Measurements from ENCODE around the gene ZFAND3.
A peak's percentile ranks its signal among the peaks of the same experiment; 100 is the strongest.

ZFAND3 gene

DNA sequence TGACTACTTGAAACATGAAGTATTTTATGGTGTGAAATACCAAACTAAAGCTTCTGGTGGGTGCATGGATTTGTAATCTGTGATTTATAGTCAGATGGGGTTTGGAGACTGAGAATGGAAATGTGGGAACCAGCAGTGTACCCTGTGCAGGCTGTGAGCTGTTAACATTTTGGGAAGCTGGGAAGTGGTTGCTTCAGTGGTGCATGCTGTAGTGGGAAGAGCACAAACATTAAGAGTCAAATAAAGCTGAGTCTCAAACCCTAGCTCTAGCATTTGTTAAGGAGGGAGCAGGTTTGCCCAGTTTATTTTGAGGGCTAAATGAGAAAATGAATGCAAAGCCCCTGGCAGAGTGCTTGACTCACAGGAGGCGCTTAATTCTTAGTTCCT, 235.7 kb downstream of the ZFAND3 start:
- no peak for DNase-seq

DNA sequence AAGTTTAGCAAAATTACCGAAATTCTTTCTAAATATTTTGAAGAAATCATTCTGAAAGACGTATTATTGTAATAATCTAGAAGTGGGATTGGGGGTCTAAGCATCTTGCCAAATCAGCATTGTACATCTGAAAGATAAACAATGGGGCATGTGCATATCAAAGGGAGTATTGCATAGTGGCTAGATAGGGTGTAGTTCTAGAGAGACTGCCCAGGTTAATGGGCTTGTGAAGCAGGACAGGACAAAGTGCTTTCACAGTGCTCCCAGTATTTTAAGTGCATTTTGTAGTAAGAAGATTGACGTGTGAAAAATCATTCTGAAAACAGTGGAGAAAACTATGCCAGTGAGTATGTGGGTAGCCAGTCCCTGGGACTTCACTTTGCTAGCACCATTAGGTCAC, 236.8 kb downstream of the ZFAND3 start:
- no peak for DNase-seq

DNA sequence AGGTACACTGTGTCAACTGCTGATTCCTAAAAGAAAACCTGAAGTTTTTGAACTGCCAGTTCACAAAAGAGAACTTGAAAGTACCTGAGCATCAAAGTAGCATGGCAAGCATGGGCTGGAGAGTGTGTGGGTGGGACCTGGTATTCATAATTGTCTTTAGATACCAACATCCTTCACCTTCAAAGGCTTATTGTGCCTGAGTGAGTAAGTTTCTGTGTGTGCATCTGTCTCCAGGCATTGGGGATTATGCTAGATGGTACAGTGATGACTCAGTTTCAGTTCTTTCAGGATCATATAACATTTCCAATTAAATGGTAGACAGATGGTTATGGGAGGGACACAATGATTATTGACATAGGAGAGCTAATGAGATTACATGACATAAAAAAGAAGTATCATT, 238.5 kb downstream of the ZFAND3 start:
- DNase-seq = peak; percentile 61

DNA sequence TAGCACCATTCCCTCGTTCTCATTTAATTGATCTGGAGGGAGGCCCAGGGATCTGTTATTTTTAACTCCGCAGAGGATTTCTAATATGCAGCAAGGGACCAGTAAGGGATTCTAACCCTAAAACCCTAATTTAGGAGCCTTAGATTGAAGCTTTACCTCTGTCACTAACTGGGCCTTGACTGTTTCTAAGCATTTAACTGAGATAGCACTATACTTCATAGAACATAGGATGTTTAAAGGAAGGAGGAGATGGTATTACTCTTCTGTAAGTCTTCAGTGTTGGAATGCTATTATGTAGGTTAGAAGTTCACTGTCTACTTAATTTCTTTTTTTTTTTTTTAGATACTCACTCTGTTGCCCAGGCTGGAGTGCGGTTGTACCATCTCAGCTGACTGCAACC, 242.5 kb downstream of the ZFAND3 start:
- DNase-seq = no peak

DNA sequence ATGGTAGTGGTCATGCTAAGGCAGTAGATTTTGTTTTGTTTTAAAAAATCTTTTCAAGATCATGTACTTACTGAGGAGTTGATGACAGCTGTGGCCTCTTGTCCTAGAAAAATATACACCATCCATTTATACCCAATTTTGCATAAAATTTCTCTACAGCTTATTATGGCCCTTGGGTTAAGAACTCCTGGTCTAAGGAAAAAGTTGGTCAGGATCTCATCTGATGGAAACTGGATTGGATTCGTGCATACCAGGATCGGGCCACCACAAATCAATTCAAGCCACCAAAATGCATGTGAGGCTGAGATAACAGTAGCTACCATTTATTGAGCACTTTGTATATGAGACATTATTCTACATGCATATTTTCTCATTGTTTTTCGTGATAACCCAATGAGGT, 244.4 kb downstream of the ZFAND3 start:
- DNase-seq = no peak

DNA sequence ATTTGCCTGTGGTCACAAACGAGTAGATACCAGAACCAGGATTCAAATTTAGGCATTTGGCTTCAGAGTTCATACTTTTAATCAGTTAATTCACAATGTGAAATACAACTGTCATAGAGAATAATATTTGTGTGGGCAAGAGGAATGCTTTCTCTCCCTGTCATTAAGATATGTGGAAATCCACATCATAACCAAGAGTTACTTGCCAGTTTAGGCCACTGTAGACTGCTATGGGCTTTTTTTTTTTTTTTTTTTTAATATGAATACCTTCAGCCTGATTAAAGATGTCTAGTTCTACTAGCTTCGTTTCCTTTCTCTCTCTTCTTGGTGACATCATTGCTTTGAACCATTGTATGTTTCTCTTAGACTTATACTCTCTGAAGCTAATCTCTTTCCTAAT, 244.9 kb downstream of the ZFAND3 start:
- DNase-seq = no peak

DNA sequence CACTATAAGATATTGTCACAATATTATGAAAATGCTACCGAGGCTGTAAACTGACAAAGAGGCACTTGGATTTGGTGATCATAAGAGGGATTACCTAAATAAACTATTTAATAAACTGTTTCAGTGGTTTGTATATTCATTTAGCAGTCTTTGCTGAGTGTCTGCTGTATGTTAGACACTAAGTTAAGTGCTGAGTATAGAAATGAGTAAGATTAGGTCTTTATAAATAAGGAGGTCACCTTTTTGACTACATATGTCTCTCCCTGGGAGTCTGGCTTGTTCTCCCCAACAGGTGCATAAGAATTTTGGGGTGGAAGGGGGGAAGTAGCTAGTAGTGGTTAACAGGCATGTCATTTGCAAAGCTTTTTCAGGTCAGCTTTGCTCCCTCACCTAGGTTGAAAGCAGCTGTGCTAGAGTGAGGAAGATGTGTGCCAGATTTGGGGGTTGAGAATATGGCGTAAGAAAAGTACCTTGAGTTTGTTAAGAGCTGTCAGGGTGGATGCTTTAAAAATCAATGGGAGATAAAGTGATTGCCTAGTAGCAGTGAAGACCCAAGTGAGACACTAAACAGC, 246.3 kb downstream of the ZFAND3 start:
- no peak for DNase-seq

DNA sequence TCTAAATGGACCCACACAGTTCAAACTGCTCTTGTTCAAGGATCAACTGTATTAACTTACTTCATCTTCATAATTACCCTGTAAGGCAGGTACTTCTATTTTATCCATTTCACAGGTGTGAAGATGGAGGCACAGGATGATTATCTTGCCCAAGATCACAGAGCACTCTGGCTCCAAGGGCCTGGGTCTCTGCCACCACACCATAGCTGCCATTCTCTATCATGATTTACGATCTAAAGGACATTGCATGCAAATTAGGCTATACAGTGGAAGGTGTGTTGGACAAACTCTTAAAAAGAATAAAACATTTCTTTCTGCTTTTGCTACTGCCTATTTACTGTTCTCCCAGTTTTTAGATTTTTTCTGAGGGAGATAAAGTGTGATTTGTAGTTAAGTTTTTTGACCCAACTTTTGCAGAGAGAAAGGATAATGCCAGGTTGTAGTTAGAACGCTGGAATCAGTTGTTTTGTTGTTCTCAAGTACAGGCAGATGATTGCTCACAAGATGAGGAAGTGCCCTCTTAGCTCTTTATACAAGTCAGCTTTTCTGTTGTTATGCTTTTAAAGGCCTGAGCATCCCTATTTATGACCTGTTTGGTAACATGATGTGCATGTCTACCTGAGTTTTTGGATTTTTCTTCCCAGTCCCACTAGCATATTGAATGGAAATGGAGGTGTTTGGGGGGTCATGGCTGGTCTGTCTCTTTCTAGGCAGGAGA, 247.9 kb downstream of the ZFAND3 start:
- no peak for DNase-seq

DNA sequence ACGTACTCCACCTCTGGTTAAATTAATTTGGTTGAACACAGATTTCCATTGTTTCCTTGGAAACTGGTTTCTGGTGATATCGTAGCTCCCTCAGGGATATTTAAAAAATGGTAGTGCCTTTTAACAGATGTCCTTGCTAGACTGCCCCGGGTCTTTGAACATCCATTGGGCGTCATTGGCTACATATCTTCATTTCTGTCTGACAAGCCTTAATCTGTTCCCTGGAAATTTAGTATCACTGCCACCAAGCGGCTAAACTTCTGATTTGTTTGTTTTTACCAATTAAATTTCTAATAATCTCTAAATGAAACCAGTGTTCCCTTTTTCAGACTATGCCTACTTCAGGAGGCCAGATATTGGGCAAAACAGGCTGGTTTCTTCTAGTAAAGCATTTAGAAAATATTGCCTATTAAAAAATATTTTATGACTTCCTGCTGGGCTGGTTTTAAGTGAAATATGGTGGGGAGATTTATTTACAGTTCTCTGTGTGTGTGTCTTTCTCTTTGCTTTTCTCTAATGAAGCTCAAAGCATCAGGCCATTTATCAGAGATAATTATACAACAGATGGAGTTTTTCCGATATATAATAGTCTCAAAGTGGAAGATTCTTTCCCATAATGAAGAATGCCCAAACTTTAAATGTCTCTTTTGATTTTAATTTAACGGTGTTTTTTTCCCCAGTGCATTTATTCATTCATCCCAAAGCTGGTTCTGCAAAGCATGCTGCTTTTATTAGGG, 249.5 kb downstream of the ZFAND3 start:
- peak; percentile 51 for DNase-seq

DNA sequence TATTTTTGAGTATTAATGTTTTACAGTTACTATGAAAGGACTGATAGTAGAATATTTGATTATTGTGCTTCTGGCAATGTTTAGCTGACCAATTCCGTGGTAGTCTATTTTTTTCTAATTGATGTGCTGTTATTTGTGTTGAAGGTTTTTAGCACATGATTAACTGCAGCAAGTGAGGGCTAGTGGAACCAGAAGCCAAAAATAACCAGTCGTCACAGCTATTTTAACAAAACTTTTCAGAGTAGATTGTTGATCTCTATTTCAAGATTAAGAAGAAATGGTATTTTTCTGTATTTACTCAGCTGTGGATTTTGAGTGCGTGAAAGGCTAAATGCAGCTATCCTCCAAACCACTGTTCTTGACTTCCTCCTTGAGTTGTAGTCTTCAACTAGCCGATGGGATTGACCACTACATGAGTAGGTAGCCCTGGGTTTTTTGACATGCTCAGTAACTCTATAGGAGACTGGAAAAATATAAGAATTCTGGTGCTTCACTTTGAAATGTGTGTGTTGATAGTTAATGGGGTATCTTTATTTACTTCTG, 258.0 kb downstream of the ZFAND3 start:
- no peak for DNase-seq

DNA sequence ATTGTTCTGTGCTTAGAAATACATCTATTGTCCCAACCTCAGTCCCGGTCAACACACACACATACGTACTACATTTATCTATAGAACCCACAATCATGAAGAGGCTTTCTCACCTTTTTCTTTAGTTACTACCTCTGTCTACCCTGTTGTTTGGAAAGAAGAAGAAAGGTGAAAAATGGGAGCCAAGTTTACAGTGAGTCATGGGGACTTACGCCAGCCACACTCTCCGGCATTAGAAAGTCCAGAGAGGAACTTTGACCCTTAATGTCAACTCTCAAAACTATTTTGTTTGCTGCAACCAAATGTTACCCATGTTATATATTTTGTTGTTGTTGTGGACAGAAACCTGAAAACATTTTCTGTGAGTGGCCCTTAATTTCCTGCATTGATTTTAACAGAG, 259.1 kb downstream of the ZFAND3 start:
- no peak for DNase-seq

DNA sequence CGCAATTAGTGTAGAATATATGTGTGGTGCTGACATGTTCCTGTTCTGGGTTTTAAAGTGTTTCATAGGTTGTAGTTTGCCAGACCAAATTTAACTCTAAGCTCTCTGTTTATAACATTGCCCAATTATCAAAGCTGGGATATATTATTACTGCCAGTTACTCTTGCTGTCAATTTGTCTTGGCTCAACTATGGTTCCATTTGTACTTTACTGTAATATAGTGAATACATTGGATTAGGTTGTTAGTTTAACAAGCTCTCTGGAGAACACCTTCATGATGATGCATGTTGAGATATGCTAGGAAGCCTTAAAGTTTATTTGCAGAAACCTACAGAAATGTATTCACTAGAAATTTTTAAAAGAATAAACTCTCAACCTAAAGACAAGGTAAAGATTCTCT, 259.6 kb downstream of the ZFAND3 start:
- DNase-seq = no peak

DNA sequence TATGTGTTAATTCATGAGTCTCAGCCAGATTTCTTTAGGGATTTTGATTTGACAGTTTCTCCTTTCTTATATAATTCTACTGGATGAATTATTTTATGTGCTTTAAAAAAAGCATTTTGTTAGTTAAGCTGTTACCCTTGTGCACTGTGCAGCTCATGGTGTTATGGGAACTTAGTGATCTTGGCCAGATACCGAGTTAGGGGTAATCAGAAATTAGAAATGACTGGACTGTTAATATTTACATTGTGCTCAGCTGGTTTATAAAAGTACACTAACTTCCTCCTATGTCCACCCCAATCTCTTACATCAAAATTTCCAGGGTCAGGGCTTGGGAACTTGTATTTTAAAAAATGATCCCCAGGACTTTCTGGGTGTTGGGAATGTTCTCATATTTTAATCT, 260.0 kb downstream of the ZFAND3 start:
- DNase-seq = no peak

DNA sequence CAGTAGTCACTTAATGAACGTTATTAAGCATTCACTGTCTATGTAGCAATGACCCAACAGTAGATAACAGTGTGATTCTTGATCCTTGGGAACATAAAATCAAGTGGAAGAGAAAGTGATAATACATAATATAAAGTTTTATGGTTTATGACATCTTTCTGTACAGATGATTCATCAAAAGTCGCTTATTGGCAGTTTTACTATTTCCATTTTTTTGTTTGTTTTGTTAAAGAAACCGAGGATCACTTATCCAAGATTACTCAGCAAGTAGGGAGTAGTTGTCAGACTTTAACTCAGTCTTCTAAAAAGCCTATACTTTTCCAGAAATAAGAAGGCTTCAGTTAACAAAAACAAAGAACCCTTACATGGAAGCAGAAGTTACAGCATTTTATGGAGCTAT, 260.8 kb downstream of the ZFAND3 start:
- DNase-seq = no peak

DNA sequence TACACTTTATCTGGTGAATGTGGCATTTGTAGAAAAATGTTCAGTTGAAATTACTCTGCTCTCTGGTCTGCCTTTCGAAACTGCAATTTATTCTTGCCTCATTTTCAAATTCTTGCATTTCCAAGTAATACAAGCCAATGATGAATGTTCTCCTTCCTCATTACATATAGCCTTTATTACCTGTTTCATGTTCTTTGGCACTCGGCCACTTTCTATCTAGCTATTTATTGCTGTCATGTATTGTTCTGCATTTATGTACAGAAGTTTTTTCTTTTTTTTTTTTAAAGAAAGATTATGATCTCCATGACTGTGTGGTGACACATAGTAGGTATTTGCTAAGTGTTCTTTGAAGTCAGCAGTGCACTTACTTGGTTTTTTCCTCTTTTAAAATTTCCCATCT, 261.4 kb downstream of the ZFAND3 start:
- no peak for DNase-seq

DNA sequence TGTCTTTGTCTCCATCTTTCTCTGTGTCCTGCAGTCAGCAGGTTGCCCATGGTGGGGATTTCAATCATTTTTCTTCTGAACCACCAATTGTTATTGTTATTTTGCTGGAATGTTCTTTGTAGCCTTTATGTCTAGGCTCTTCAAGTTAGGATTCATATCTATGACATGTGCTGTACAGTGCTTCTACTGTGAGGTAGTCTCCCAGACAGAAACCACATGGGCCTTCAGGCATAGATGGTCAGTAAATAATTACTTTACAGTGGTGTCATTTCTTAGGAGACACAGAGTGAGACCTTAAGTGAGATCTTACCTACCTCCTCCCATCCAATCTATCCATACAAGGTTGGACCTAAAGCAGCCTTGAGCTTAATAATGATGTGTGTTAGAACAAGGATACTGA, 265.5 kb downstream of the ZFAND3 start:
- no peak for DNase-seq

DNA sequence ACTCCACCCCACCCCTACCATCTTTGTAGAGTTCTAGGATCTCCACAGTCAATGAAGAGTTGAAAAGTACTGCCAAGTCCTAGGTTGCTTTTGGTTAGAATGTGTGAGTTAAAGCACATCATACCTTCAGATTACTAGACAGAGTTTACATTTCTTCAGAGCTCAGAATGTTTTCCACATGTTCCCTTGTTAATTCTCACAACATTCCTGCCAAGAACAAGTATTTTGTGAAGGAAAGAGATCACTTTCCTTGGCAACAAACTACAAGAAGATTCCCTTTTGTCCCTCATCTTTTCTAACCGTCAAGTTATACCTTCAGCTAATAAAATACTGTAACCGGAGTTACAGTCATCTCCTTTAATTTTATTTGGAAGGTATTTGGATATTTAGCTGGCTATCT, 266.8 kb downstream of the ZFAND3 start:
- DNase-seq = no peak

DNA sequence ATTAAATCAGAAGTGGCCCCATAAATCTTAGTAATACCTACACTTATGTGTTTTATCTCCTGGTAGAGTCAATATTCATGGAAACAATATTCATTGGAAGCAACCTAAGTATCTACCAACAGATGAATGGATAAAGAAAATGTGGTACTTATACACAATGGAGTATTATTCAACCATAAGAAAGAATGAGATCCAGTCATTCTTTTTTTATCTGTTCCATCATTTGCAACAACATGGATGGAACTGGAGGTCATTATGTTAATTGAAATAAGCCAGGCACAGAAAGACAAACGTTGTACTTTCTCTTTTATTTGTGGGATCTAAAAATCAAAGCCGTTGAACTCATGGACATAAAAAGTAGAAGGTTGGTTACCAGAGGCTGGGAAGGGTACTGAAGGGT, 268.5 kb downstream of the ZFAND3 start:
- DNase-seq = no peak

DNA sequence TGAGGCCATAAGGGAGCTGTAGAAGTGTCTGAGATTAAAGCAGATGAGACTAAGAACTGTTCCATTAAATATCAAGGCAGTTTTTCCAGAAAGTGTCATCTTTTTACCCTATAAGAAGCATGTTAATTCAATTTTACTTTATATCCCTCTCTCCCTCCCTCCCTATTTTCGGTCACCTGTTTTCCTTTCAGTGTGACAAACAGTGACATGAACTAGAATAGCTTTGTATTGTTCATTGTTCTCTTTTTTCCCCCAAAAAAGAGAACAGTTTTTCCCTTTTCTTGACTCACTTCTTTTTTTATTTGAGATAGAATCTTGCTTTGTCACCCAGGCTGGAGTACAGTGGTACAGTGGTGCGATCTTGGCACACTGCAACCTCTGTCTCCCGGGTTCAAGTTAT, 269.3 kb downstream of the ZFAND3 start:
- DNase-seq = no peak

DNA sequence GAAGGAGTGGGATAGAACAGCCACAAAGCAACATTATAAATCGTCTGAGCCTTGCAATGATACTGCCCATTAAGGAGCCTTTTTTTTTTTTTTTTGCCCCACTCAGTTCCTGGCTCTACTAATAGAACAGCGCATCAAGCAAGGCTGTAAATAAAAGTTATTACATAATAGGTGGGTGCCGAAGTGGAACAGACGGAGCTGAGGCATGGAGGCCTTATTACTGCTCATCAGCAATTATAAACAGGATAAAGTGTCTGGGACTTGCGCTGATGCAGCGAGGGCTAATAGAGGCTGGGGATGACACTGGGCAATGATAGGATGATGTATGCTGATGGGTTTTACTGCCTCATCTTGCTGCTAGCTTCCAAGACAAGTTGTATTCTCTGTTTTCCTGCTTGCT, 272.1 kb downstream of the ZFAND3 start:
- DNase-seq = no peak

DNA sequence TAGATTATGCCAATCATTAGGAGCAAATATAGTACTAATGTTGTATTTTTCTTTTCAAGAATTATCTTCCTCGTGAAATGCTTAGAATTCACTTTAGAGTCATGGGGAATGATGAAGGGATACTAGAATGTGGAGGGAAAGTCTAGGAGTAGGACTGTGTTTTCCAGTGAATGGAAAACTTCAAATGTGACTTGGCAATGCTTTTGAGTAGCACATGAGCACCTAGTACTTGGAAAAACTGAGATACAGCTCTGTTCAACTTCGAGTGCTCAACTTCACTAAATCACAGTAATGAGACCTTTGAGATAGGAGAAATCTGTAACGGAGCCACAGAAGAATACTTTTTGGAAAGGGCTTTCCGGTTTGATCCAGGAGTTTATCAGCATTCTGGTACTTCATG, 272.9 kb downstream of the ZFAND3 start:
- no peak for DNase-seq

DNA sequence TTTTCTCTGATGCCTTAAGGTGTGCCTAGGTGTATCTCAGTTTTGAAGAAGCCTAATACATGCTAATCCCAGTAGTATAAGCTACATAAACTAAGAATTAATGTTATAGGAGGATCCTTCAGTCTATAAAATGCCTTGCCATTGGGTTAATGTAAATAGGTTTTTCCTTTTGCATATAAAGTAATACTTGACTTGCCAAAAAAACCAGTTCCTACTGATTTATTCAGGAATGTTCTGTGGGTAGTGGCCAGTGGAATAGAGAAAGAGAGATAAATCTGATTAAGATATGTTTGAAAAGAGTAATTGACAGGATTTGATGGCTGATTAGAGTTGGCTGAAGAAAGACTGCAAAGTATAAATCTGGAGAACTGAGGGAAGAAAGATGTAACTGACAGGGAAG, 273.4 kb downstream of the ZFAND3 start:
- DNase-seq = no peak

DNA sequence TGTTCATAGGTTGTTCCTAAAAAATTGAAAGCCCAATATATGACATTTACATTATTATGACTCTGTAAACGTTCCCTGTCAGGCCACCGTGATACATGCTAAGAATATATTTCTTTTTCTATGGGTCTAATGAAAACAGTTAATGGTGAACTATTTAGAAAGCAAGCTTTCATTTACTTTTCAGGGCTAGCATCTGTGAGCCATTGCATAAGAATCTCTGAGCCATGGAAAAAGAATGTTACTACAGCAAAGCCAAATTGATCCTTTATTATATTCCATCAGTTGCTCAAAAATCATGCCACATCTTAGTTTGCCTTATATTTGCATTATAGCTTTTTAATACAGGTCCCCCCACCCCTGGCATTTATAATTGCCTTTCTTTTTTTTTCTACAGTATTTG, 275.5 kb downstream of the ZFAND3 start:
- no peak for DNase-seq

DNA sequence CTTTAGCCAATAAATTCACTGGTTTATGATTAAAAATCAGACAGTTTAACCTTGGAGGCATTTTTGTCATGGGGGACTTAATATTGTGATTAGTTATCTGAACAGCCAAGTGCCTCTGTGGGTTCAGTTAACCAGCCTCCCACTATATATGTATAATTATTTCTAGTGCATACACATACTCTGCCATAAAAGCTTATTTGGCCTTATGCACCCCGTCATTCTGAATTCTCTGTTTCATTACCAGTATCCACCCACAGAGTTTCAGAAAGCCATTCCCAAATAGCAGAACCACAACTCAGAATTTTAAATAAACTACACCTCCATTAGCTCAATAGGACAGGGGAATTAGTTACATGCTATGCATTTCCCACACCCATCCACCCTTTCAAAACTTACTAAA, 279.7 kb downstream of the ZFAND3 start:
- no peak for DNase-seq

All from NCI-H1694 treated with DMSO at 0.1 percent for 48 hours (cell line).